Measurements from ENCODE around the gene CACFD1.

DNA sequence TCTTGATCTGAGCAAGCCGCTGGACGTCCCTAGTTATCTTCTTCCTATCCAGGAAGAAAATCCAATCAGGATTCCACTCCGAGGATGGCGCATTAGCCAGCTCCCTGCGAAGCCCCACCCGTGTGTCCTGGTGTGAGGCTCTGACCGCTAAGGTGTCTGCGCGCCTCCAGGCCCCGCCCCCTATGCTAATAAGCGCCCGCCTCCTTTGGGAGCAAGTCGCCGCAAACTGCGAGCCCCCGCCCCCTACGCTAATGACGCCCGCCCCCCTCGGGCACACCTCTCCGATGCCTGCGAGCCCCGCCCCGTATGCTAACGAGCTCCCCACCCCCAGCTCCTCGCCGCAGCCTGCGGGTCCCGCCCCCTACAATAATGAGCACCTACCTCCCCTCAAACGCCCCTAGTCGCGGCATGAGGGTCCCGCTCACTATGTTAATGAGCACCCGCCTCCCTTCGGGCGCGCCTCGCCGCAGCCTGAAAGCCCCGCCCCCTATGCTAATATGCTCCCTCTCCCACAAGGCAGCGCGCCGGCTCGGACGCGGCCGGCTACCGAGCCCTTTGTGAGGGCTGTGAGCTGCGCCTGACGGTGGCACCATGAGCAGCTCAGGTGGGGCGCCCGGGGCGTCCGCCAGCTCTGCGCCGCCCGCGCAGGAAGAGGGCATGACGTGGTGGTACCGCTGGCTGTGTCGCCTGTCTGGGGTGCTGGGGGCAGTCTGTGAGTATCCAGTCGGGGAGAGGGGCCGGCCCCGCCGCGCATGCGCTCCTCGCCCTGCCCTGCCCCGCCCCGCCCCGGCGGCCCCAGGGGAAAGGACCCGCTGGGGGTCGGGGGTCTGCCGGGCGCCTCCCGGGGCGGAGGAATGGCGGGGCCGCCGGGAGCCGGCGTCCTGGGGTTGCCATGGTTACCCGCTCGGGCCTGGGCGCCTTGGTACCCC lies at the start of gene CACFD1:
- TF ChIP-seq EZH2 (IDR thresholded peaks at IDR 0.05; ENCODE audit: borderline replicate concordance, insufficient read depth, low read depth, low read length, poor library complexity, severe bottlenecking) = no peak
- no peak for TF ChIP-seq CTCF (IDR thresholded peaks at IDR 0.05)
